SK-N-SH (cell line): ENCODE results near the gene IL4.

Experiments used
- EP300 ChIP-seq, 2 experiments: IDR thresholded peaks; 2 replicates each; pipeline versions ENCODE4 v1.4.0 to v1.6.1; 2012; ENCODE audit warnings: borderline replicate concordance in 1 of 2, low read depth in 1 of 2, low read length in 1 of 2
- EZH2phosphoT487 ChIP-seq: fragments of 200-600 bp; sonication (generic); IDR thresholded peaks from 2 replicates; pipeline ENCODE4 v1.6.1; 2017; ENCODE audit warnings: low read depth, mixed run types, mild to moderate bottlenecking, antibody characterized with exemption, moderate library complexity, borderline replicate concordance
- GATA2 ChIP-seq: sonication (generic); formaldehyde crosslinking; IDR thresholded peaks from 2 replicates; pipeline ENCODE4 v1.5.0; 2020; ENCODE audit warnings: mild to moderate bottlenecking, missing genetic modification reagents
- NRF1 ChIP-seq: IDR thresholded peaks from 2 replicates; pipeline ENCODE4 v1.6.1; 2012; ENCODE audit warnings: low read depth, mild to moderate bottlenecking, low read length
- RCOR1 ChIP-seq: fragments of 150-350 bp; IDR thresholded peaks from 2 replicates; pipeline ENCODE4 v1.6.1; 2017; ENCODE audit warnings: antibody characterized with exemption, low read length
- REST ChIP-seq: IDR thresholded peaks from 2 replicates; pipeline ENCODE4 v1.6.1; 2012; ENCODE audit warnings: mild to moderate bottlenecking, low read depth, low read length, moderate library complexity
- TAF1 ChIP-seq: IDR thresholded peaks from 2 replicates; pipeline ENCODE4 v1.6.1; 2012; ENCODE audit warnings: low read depth, mild to moderate bottlenecking, low read length, moderate library complexity, borderline replicate concordance
- USF2 ChIP-seq: fragments of 150-350 bp; IDR thresholded peaks from 2 replicates; pipeline ENCODE4 v1.6.1; 2017; ENCODE audit warnings: antibody characterized with exemption, low read length, low read depth, borderline replicate concordance
- ZBTB33 ChIP-seq: IDR thresholded peaks from 2 replicates; pipeline ENCODE4 v1.4.0; 2012; ENCODE audit warnings: low read depth, borderline replicate concordance
- TF ChIP-seq, protein P1 (sequence below): fragments of 200-600 bp; sonication (generic); IDR thresholded peaks from 2 replicates; pipeline ENCODE4 v1.6.1; 2017; ENCODE audit warnings: antibody characterized with exemption, mild to moderate bottlenecking, moderate library complexity

GRCh38 chr5:132641241-132641723, 32.5 kb upstream of the IL4 start:
- TF ChIP-seq USF2 (no peak), GATA2 (CRISPR knock-in tag) (no peak), RCOR1 (no peak), EZH2phosphoT487 (no peak), NRF1 (no peak), ZBTB33 (no peak), REST (no peak), EP300 (IDR thresholded peaks at IDR 0.05; ENCODE audit: borderline replicate concordance in 1 of 2, low read depth in 1 of 2, low read length in 1 of 2) (no peak), TAF1 (no peak)
- TF ChIP-seq, protein P1, sequence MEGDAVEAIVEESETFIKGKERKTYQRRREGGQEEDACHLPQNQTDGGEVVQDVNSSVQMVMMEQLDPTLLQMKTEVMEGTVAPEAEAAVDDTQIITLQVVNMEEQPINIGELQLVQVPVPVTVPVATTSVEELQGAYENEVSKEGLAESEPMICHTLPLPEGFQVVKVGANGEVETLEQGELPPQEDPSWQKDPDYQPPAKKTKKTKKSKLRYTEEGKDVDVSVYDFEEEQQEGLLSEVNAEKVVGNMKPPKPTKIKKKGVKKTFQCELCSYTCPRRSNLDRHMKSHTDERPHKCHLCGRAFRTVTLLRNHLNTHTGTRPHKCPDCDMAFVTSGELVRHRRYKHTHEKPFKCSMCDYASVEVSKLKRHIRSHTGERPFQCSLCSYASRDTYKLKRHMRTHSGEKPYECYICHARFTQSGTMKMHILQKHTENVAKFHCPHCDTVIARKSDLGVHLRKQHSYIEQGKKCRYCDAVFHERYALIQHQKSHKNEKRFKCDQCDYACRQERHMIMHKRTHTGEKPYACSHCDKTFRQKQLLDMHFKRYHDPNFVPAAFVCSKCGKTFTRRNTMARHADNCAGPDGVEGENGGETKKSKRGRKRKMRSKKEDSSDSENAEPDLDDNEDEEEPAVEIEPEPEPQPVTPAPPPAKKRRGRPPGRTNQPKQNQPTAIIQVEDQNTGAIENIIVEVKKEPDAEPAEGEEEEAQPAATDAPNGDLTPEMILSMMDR = no peak
